Suppressor macrophage treated with lipopolysaccharide for 4 hours (primary cell): Measurements from ENCODE around the gene HOXA5.

Source experiments
- DNase-seq: peaks from one replicate; pipeline ENCODE4 v3.0.0-alpha.2; 2020

The HOXA5 gene

GRCh38 chr7:27091941-27092818, 51.3 kb downstream of the HOXA5 start:
- DNase-seq, result no peak

- DNase-seq, result no peak
Measured at GRCh38 chr7:27091105-27091504, 52.4 kb downstream of the HOXA5 start.
